ENCODE data around the gene RGS7.

DNA sequence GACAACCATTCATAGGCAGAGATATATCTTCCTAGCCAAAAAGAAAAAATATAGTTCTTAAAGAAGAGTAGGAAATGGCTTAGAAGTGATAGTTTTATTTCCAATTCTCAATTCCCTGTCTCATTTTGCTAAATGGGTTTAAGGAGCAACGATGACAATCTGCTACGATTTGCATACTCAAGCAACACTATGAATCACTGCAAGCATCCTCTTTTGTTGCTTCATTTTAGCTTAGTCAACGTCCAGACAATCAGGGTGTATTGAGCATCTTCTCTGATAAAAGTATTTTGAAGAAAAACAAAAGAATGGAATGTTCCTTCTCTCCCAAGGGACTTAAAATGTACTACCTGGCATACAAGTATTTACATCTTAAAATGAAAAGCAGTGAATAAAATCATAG, 80.6 kb downstream of the RGS7 start:
- TF ChIP-seq POLR2AphosphoS5 (IDR thresholded peaks at IDR 0.05; ENCODE audit: insufficient read depth in 1 of 2, low read depth in 1 of 2) (no peak), POLR2A (IDR thresholded peaks at IDR 0.05) (no peak)

All from vagina (tissue), 2 donors.